HG03457 (cell line): ENCODE measurements around the gene FZR1.
A peak's percentile ranks its signal among the peaks of the same experiment; 100 is the strongest.

Source experiments
- ATAC-seq: cut with Tn5 transposase; IDR thresholded peaks from one replicate; pipeline ENCODE4 v1.9.1; 2021; ENCODE audit warnings: moderate number of reproducible peaks; ENCODE audit not compliant: unreplicated experiment

FZR1 gene

DNA sequence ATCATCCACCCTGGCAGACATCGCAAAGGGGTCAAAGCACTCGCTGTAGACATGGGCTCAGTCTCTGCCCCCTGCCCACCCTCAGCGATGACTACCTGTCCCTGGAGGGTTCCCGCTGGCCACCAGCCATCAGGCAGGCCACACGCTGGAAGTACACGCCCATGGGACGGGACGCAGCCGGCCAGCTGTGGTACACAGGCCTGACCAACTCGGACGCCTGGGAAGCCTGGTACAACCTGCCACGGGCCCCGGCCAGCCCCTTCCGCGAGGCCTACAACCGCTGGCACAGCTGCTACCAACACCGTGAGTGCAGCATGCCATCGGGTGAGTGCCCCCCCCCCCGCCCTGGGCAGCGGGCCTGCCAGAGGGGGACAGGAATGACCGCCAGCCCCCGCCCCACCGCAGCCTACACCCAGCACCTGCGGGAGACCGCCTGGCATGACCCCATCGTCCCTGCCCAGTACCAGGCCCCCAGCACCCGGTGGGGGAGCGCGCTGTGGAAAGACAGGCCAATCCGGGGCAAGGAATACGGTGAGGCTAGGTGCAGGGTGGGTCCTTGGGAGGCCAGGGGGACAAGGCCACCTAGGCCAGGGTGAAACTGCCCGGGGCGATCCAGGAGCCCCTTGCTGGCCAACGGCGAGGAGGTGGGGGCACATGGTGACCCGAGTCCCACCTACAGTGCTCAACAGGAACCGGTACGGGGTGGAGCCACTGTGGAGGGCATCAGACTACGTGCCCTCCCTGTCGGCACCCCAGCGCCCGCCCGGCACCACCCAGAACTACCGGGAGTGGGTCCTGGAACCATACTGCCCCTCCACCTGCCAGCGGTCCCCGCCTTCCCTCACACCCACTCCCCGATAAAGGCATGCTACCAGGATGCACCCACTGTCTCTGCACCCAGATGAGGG, 37.3 kb downstream of the FZR1 start:
- ATAC-seq = no peak

DNA sequence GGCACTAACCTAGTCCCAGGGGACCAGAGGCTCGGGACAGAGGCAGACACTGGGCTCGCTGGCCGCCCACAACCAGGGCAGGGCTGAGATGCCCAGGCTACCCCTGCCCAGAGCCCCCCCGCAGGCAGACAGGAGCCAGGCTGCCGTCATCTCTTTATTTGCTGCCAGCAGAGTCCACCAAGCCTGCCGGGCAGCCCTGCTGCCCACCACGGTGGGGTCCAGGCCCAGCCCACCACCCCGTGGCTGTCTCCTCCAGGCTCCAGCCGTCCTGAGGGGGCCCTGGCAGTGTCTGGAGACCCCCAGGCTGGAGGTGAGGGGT, 37.9 kb downstream of the FZR1 start:
- no peak for ATAC-seq

DNA sequence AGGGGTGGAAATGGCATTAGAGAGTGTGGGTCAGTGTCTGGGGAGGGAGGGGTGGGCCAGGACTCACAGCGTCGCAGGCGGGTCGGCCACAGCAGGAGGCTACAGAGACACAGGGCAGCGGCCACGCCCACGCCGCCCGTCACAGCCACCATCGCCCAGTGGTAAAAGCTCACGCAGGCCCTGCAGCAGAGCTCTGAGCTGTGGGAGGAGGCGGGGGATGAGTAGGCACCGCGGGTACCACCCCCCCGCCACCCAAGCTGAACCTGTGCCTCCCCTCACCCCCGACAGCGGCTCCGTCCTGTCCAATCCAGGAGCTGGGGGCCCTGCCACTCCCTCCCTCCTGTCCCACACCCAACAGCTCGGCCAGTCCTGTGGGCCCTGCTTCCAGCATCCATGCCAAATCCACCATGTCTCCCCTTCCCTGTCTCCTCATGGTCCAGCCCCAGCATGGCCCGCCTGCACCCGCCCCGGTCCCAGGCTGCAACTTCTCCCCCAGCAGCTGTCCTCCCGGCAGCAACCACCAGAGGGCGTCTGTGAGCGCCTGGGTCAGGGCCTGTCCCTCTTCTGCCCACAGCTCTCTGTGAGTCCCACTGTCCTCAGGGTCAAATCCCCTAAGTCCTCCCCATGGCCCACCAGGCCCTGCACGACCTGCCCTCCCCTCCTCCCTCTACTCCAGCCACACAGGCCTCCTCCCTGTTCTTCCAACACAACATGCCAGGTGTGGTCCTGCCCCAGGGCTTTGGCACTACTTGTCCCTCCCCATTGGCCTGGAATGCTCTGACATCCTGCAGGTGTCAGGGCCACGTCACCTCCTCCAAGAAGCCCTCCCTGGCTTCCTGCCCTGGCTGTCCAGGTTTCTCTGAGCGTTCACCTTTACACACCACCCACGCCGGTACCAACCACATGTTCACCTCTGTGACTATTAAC, 38.9 kb downstream of the FZR1 start:
- ATAC-seq = no peak

DNA sequence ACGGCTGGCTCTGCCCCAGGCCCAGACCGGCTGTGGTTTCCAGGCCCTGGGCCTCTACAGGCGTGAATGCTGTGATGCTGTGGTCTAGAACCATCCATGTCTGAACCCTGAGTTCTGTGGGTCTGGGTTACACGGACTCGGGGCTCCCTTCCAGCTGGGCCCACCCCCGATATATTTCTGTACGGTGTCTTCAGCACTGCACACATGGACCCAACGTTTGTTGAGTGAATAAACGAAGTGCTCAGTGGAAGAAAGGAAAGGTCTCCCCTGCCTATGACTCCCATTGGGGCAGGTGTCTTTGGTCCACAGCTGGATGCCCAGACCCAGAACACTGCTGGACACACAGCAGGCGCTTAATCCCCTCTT, 39.5 kb downstream of the FZR1 start:
- no peak for ATAC-seq

DNA sequence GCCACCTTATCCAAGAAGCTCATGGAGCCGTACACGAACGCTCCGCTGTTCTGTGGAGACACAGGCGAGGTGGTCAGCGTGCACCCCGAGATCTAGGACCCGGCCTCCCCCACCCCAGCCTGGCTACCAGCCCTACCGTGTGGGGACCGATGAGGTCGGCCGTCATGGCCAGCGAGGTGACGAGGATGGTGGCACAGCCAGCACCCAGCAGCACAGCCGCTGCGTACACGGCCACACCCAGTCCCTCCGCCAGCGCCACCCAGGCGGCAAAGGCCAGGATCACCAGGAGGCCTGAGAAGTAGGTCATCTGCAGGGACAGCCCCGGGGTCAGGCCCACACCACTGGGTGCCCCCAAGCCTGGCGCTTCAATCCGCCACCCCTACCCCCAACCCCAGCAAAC, 40.0 kb downstream of the FZR1 start:
- ATAC-seq = no peak

DNA sequence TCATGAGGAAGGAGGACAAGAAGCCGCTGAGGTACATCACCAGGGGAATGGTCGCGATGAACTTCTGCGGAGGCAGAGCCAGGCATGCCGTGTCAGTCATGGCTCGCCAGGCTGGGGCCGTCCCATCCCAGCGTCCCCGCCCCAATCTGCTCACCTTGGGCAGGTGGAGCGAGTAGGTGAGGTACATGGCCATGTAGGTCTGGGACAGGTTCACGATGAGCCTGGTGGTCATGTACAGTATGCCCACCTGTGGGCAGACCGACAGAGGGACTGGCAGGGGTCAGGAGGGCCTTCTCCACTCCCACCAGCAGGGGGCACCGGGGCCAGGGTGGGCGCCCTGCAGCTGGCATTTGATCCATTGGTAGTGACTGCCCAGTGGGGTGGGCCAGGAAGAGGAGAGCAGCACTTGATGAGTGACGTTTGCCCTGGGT, 41.2 kb downstream of the FZR1 start:
- ATAC-seq = no peak

DNA sequence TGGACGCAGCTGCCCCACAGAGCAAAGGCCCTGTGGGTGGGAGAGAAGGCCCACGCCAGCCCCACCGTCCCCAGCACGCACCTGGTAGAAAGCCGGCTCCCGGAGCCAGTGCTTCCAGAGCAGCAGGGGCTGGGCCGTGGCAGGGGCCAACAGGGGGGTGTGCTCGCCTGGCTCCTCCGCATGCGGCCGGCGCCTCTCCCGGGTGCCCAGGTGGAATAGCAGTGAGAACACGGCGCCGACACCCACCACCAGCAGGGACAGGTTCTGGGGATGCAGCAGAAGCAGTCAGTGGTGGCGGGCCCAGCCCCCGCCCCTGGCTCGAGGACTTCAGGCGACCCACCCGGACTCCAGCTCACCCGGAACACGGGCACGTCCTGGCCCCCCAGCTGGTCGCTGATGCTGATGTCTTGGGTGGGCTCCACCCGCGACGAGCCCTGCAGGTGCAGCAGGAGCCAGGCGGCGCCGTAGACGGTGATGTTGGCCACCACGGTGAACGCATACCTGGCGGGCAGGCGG, 41.7 kb downstream of the FZR1 start:
- no peak for ATAC-seq

DNA sequence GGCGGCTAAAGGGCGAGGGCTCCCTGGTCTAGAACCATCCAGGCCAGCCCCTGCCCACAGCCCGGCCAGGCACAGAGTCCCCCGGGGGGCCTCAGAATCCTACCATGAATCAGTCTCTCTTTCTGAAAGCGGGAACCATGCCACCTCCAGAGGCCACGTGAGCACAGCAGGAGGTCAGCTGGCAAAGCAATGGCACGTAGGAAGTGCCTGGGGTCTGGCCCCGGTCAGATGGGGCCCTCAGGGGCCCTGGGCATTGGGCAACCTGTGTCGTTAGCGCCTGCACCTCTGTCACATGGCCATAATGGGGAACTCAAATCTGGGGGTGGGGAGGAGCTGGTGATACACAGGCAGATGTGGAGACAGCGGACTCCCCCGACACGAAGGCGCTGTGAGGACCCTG, 42.5 kb downstream of the FZR1 start:
- no peak for ATAC-seq

DNA sequence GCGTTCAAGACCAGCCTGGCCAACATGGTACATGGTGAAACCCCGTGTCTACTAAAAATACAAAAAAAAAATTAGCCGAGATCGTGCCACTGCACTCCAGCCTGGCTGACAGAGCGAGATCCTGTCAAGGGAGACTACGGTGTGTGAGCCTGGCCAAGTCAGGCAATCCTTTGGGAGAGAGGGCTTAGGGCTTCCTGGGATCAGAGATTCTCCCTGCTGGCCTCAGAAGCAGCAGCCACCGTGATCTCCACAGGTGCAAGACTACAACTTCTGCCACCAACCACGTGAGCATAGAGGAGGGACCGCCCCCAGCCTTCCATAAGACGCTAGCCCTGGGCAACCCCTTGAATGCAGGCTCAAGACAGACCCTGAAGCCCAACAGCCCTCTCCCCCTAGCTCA, 43.7 kb downstream of the FZR1 start:
- no peak for ATAC-seq

DNA sequence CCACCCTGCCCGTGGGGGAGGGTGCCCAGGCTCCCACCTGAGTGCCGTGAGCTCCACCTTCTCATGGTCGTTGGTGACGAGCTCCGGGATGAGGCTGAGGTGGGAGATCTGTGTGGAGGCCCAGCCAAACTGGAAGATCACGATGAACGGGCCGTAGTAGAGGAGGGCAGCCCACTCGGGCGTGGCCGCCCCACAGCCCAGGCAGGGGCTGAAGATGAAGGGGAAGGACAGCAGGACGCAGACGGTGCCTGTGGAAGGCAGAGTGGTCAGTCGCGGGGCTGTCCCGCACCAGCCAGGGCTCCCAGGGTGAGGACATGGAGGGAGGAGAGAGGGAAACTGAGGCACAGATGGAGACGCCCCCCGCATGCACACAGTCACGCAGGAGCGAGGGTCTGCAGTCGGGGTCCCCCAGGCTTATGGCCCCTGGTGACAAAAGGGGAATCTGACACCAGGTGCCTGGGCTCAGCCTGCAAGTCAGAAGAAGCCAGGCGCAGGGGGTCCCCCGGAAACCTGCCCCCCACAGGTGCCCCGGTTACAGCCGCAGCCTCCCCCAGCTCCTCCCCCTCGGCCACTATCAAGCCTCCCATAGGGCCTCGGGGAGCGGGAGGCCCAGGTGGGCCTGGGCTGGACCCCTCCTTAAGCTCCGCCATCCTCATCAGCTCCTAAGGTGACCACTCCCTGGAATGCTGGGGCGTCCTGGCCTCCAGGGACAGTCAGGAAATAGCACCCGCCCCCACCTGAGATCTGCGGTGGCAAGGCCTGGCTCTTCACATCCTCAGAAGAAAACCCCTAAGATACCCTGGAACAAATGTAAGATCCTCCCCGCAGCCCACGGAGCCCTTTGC, 45.1 kb downstream of the FZR1 start:
- ATAC-seq = no peak

DNA sequence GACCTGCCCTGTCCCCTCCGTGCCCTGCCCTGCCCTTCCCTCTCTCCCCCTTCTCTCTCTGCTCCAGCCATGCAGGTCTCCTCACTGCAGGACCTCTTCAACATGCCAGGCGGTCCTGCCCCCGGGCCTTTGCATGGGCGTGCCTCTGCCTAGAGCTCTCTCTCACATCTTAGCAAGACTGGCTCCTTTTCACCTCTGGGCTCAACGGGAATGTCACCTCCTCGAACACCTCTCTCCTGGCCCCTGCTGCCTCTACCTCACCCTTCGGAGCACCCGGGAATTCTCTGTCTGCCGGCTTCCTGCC, 45.6 kb downstream of the FZR1 start:
- no peak for ATAC-seq

DNA sequence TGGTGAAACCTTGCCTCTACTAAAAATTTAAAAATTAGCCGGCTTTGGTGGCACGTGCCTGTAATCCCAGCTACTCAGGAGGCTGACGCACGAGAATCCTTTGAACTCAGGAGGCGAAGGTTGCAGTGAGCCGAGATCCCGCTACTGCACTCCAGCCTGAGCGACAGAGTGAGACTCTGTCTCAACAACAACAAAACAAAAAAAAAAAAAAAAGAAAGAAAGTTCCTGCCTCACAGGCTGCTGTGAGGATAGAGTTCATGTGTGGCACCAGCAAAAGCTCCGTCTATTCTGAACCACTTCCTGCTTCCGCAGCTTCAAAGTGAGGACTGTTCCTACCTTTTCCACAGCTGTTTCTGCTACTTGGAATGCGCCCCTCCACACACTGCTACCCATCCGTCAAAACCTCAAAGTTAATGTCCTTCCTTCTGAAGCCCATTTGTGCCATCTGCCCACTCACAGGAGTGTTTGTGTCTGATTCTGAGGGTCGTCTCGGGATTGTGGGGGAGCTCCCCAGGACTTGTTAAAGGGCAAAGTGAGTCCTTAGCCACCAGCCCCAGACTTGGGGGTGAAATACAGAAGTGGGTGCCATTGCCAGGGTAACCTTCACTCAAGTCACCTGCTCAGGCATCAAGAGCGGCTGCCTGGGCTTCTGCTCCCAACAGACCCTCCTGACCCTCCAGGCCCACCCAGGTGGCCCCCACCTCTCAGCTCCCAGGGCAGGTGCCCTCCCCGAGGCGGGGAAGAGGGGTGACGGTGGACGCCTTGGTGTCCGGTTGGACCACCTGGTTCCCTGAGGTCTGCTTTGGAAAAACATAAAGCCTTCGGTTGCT, 48.4 kb downstream of the FZR1 start:
- no peak for ATAC-seq

DNA sequence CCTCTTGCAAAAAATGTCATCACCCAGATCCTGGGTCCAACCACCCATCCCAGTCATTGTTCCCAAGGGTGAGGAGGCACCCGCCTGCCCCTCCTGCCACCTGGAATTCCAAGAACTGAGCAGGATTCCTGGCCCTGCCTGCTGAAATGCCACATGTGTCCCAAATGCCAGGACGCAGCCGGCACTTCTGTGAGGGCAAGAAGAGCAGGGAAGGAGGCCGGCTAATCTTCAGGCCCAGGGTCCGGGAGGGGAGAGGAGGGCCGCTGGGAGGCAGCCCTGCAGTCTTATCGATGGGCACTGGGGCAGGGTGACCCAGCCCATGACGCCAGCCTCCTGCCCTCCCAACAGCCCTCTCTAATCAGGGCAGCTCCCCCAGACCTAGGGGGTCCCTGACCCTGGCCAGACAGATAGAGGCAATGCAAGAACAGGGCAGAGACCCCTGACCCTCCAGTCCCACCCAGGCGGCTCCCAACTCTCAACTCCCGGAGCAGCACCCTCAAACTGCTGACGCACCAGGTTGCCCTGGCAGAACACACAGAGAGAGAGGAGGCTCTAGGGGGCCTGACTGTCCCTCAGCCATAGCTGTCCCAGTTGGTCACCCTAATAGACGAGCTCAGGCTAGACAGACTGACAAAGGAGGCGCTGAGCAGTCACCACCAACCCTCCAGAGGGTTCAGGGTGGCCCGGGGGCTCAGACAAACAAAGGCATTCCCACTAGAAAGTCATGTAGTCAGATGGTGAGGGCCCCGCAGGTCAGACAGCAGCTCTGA, 49.7 kb downstream of the FZR1 start:
- no peak for ATAC-seq

DNA sequence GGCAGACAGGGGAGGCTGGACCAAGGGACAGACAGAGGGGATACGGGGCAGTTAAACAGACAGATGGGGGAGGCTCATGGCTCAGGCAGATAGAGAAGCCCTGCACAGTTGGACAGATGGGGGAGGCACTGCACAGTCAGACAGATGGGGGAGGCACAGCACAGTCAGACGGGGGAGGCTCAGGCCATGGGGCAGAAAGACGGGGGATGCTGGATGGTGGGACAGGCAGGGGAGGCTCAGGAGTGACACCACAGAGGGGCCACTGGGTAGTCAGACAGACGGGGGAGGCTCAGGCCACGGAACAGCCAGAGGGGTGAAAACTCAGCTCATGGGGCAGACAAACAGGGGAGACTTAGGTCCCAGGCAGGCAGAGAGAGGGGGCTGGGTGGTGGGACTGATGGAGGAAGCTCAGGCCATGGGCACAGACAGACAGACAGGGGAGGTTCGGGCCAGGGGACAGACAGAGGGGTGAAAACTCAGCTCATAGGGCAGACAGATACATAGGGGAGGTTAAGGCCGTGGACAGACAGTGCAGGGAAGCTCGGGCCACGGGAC, 50.4 kb downstream of the FZR1 start:
- ATAC-seq = no peak

DNA sequence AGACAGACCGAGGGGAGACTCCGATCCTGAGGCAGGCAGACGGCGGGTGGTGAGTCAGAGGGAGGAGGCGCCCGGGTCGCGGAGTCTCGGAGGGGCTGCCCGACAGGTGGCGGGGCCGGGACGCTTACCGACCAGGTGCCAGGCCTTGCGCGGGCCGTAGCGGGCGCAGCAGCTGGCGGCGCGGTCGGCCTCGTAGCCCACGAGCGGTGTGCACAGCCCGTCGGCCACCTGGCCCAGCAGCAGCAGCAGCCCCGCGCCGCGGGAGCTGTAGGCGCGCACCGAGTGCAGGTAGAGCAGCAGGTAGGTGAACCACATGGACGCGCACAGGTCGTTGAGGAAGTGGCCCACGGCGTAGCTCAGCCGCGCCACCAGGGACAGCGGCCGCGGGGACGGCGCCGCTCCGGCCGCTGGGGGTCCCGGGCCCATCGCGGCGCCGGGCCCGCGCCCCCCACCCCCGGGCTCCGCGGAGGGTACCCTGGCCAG, 50.9 kb downstream of the FZR1 start:
- ATAC-seq = peak; percentile 34

DNA sequence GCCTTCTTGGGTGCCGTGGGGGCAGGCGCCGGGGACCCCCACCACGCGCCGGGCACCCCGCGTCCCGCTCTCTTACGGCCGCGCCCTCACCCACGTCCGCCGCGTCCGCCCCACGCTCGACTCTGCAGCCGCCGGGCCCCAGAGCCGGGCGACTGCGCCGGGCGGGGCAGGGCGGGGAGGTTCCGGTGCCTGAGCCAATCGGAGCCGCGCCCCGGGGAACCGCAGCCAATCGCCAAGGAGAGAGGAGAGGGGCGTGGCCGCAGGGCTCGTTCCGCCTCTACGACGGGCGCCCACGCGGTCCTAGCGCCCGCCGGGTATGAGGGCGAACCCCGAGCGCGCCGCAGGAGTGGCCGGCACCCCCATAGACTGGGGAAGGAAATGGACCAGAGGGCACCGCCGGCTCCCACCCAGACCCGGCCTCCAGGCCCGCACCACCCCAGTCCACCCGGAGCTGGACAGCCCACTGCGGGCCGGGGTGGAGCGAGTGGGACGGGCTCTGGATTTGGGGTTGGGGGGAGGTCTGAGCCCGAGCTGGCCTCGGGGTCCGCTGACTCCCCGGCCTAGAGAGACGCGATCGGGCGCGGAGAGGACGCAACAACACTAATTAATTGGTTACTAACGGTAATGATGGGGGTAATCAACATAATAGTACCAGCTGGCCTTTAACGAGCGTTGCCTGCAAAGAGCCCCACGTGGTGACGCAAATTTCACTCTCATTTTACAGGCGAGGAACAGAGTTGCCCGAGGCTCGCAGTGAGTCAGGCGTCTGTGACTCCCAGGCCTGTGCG, 51.5 kb downstream of the FZR1 start, which contains the start of gene MFSD12:
Gene MFSD12, minus strand, starts transcription at position 126 of the 788 bp plus-strand sequence. CDS start 183 bp downstream, outside the sequence.
- peak; percentile 61 for ATAC-seq

DNA sequence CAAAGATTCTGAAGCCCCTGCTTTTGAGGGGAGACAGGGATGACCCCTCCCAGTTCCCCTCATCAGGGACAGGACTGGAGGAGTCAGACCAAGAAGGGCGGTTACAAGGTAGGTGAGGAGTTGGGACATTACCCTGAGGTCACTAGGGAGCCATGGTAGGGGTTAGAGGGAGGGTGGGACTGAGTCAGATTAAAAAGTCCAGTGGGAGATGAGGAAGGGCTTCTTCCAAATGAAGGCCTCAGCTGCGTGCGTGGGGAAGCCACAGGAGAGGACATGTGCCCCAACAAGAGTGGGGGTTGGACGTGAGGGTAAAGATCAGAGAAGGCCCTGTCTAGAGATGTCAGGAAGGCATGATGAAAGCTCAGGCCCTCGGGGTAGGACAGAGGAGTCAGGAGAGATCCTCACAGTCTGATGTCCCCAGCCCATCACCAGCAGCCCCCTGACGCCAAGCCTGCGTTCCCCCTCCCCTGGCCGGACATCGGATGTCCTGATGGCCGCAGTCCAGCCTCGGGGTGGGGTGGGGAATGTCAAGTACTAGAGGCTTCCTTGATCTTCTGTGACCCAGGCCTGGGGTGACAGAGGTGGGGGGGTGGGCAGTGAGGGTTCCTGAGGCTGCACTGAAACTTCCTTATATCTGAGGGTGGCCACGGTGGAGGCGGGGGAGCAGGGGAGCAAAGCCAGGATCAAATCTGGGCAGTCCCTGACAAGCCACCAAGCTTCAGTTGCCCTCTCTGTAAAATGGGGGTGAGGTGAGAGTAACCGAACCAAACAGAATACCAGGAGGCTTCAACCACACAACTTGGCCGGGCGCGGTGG, 57.8 kb downstream of the FZR1 start:
- ATAC-seq = no peak
